ENCODE measurements around the gene FHOD3.
A peak's percentile ranks its signal among the peaks of the same experiment; 100 is the strongest.

Gene FHOD3

DNA sequence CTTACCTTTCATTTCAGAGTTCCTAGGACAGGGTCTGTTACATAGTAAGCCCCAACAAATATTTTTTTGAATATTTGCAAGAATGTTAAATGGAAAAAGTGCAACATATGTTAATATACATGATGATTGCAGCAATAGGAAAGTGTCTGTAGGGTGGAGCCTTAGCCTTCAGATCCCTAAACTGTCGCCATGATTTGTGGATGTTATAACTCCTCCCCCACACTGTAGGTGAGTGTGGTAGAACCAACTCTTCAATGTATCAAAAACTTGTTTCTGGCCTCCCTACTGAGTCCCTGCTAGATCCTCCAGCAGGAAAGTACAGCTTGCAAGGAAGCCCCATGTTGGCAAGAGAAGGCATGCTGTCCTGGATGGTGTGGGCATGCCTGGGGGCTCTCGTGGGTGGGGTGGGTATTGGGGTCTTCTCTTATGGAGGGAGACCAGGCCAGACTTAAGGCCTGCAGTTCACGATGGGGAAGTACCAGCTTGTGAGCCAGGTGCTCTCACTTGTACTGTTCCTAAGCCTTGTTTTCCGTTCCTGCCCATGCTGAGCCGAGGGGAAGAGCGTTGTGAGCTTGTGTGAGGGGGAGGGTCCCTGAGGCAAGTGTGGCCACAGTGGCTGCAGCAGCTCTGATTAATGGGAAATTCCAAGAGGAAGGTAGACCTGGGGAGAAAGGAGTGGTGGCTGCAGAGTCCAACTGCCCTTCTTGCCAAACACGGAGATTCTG is 11.4 kb downstream of the FHOD3 start:
- Histone ChIP-seq H3K27ac (peak overlapping the region; percentile 97), H3K4me3 (ENCODE audit: low read depth, low read length) (no peak overlapping the region)

DNA sequence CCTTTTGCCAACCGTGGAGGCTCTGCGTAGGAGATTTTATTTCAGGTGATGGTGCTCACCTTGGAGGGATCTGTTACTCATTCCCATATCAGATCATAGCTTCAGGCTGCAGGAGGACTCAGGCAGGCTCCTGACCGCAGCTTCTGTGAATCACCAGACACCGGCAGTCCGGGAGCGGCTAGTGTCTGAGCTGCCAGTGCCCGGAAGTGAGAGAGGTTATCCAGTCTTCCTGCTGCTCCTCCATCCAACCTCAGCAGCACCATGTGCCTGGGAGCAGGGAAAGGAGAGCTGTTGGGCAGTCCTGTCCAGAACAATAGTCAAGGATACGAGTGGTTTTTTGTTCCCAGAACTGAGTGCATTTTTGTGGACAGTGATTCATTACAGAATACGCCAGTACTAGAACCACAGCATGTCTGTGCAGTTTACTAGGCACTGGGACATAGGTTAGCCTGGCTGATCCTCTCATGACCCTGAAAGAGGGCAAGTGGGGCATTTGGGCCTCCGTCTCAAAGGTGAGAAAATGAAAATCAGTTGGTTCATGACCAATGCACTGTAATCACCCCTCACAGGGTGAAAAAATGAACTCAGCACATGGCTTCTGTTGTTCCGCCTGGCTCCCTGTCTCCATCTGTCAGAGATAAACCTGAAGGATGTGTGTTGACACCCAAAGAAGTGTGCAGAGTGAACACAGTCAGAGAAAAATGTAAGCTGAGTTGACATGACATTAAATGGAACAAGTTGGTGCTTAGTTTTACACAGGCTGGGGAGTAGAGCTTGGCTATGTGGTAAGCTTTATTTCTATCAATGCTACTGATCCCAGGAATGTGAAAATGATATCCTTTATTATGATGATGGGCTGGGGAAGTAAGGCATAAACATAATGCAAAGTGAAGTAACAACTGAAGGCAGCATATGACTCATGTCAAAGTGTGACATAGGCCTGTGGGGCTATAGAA is 12.2 kb downstream of the FHOD3 start:
- no peaks in the 10 kb centered on the region for H3K27me3 ChIP-seq (replicated peaks)
- peak; percentile 99 for DNase-seq
- in situ Hi-C loops (cut with HindIII; ENCODE audit: low pct_ligation_motif_present, low sequenced_read_pairs) = no loop called here
- peak overlapping the region; percentile 97 for H3K27ac ChIP-seq
- H3K4me3 ChIP-seq (ENCODE audit: low read depth, low read length) = no peak overlapping the region
- H3K36me3 ChIP-seq (replicated peaks) = no peaks in the 10 kb centered on the region
- TF ChIP-seq, protein P1, sequence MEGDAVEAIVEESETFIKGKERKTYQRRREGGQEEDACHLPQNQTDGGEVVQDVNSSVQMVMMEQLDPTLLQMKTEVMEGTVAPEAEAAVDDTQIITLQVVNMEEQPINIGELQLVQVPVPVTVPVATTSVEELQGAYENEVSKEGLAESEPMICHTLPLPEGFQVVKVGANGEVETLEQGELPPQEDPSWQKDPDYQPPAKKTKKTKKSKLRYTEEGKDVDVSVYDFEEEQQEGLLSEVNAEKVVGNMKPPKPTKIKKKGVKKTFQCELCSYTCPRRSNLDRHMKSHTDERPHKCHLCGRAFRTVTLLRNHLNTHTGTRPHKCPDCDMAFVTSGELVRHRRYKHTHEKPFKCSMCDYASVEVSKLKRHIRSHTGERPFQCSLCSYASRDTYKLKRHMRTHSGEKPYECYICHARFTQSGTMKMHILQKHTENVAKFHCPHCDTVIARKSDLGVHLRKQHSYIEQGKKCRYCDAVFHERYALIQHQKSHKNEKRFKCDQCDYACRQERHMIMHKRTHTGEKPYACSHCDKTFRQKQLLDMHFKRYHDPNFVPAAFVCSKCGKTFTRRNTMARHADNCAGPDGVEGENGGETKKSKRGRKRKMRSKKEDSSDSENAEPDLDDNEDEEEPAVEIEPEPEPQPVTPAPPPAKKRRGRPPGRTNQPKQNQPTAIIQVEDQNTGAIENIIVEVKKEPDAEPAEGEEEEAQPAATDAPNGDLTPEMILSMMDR (IDR thresholded peaks at IDR 0.05; ENCODE audit: low read depth, low read length, missing control alignments) = no peak

More for the DNA sequence above, 11.4 kb downstream of the FHOD3 start:
- Histone ChIP-seq H3K27me3 (replicated peaks) (no peaks in the 10 kb centered on the region), H3K36me3 (replicated peaks) (no peaks in the 10 kb centered on the region)
- DNase-seq = no peak
- TF ChIP-seq, protein P1 (IDR thresholded peaks at IDR 0.05; ENCODE audit: low read depth, low read length, missing control alignments) = no peak
- in situ Hi-C loops (cut with HindIII; ENCODE audit: low pct_ligation_motif_present, low sequenced_read_pairs) = no loop called here

DNA sequence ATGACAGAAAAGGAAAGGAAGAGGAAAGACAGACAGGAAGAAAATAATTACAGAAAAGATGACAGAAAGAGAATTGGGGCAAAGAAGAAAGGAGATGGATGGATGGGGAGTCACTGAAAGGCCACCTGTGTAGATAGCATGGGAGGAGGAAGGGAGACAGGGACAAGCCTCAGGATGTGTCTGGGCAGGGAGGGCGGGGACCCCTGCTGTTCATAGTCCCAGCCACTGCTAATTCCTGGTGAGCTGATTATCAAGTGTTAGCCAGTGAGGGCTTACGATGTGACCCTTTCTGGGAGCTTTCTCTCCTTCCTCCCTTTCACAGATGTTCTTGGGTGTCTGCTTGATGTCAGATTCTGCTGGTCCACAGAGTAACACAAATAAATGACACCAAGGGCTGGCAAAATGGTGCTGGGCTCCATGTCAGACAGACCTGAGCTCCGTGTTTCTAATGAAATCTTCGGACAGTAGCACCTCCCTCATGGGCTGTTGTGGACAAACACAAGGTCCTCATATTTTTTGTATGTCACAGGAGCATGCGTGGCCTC is 13.6 kb downstream of the FHOD3 start:
- Histone ChIP-seq H3K27ac (peak overlapping the region; percentile 97), H3K27me3 (replicated peaks) (no peaks in the 10 kb centered on the region), H3K36me3 (replicated peaks) (no peaks in the 10 kb centered on the region), H3K4me3 (ENCODE audit: low read depth, low read length) (no peak overlapping the region)
- DNase-seq = no peak
- in situ Hi-C loops (cut with HindIII; ENCODE audit: low pct_ligation_motif_present, low sequenced_read_pairs) = no loop called here
- TF ChIP-seq, protein P1 (IDR thresholded peaks at IDR 0.05; ENCODE audit: low read depth, low read length, missing control alignments) = peak; percentile 3

DNA sequence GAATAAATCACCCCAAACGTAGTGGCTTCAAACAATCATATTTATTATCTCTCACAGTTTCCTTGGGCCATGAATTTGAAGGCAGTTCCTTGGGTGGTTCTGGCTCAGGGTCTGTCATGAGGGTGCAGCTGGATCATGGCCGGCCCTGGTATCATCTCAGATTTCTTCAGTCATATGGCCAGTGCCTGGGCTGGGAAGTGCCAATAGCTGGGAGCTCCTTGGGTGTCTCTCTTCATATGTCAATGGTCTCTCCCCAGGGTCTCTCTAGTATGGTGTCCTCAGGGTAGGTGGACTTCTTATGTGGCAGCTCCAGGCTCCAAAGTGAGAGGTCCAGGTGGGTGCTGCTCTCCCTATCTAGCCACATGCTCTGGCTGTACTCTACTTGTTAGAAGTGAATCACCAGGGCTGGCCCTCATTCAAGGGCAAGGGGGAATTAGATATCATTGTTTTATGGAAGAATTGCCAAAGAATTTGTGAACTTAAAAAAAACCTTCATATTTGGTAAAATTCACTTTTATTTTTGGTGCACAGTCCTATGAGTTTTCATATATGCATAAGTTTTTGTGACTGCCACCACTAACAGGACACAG is 15.4 kb downstream of the FHOD3 start:
- H3K27ac ChIP-seq = peak overlapping the region; percentile 84
- TF ChIP-seq, protein P1 (IDR thresholded peaks at IDR 0.05; ENCODE audit: low read depth, low read length, missing control alignments) = no peak

DNA sequence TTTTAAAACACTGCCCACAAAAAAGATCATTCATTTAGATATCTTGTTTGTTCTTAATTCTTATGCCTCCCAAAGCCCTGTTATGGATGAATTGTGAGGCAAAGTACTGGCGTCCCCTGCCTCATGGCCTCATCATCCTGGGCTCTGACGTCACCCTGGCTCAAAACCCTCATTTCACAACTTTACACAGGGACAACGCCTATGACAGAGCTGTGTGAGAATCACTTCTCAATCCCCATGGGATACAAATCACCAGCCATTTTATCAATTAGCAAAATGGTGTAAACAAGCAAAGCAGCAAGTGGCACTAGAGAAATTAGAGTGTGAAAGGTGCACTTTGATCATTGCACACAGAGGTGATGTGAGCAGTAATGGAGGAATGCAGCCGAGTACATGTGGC is 16.6 kb downstream of the FHOD3 start:
- no peaks in the 10 kb centered on the region for H3K36me3 ChIP-seq (replicated peaks)
- no peak overlapping the region for H3K4me3 ChIP-seq (ENCODE audit: low read depth, low read length)
- DNase-seq = no peak
- in situ Hi-C loops (cut with HindIII; ENCODE audit: low pct_ligation_motif_present, low sequenced_read_pairs) = no loop called here
- peak overlapping the region; percentile 84 for H3K27ac ChIP-seq
- H3K27me3 ChIP-seq (replicated peaks) = no peaks in the 10 kb centered on the region
- TF ChIP-seq, protein P1 (IDR thresholded peaks at IDR 0.05; ENCODE audit: low read depth, low read length, missing control alignments) = no peak

More for the DNA sequence above, 15.4 kb downstream of the FHOD3 start:
- Histone ChIP-seq H3K27me3 (replicated peaks) (no peaks in the 10 kb centered on the region), H3K4me3 (ENCODE audit: low read depth, low read length) (no peak overlapping the region), H3K36me3 (replicated peaks) (no peaks in the 10 kb centered on the region)
- DNase-seq = peak; percentile 49
- in situ Hi-C loops (cut with HindIII; ENCODE audit: low pct_ligation_motif_present, low sequenced_read_pairs) = no loop called here

Data from brain microvascular endothelial cell (primary cell).